Effector CD4-positive, alpha-beta T cell (primary cell): ENCODE results near the gene SLC12A8.
A peak's percentile ranks its signal among the peaks of the same experiment; 100 is the strongest.

Source experiments
- DNase-seq: peaks from one replicate; pipeline ENCODE4 v3.0.0-alpha.2; 2020

SLC12A8 gene

GRCh38 chr3:125051715-125052581, 160.6 kb downstream of the SLC12A8 start:
- peak; percentile 77 for DNase-seq

- DNase-seq: no peak
Observed at GRCh38 chr3:125051205-125051604, 161.3 kb downstream of the SLC12A8 start.

DNA sequence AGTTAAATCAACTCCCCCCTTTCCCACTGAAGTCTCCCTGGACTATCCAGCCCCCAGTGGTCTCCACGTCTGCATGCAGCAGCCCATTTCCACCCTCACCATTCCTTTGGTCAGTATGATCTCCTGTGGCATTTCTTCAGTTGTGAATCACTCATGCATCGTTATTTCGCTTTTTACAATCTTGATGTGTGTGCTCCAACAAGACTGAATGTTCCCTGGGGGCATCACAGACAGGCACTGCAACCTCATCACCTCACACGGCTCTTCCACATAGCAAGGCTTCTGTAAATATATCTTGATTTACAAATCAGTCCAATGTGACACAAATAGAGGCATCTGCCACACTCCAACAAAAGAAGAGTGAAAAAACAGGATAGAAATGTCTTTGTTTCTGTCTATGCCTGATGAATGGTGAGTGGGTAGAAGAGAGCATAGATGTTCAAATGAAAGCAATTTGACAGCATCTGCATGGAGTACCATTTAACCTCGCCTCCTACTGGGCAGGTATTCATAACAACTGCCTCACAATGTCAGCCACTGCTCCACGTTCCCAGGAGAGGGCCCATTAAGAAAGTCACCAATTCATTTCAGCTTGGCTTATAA, 162.0 kb downstream of the SLC12A8 start:
- no peak for DNase-seq

- DNase-seq: no peak
Observed at GRCh38 chr3:125048282-125048681, 164.3 kb downstream of the SLC12A8 start.

DNA sequence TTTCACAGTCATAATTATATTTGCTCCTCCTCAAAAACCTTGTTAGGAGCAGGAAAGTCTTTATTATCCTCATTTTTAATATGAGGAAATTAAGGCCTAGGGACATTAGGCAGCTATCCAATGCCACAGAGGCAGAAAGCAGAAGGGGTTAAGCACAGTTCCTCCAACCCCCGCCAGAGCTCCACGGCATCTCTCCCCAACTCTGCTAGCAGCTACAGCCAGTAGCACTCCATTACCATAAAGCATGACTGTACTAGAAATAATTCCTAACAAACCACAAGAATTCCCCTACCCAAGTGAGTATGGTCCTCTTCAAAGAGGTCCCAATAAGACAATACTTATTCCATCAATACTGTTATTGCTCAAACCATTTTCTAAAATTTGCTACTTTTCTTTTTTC, 166.6 kb downstream of the SLC12A8 start:
- DNase-seq: no peak

GRCh38 chr3:125045194-125045593, 167.4 kb downstream of the SLC12A8 start:
- no peak for DNase-seq

DNA sequence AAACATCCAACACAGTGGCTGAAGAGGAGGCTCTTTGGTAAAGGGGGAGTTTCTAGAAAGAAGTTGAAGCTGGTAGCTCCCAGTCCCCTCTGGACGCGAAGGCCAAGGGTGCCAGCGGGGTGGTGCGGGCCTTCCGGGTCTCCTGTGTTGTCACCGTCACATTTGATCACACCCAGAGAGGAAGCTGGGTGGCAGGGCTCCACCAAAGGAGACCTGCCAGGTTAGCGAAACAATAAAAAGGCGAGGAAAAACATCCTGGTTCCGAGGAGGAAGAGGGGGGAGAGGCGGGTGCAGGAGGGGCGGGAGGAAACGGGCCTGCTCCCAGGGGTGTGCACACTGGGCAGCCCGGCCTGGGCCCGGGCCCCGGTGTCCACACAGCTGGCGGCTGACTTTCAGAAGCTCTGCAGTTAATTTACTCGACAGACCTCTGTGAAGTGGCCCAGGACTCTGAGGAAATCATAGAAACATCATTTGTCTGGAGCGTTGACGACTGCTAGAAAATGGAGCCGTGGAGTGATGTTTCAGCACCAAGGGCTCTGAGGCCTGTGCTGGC, 168.9 kb downstream of the SLC12A8 start:
- DNase-seq: no peak

GRCh38 chr3:125042725-125043406, 169.7 kb downstream of the SLC12A8 start:
- DNase-seq: no peak

- DNase-seq: no peak
Observed at GRCh38 chr3:125039131-125040100, 173.1 kb downstream of the SLC12A8 start.

DNA sequence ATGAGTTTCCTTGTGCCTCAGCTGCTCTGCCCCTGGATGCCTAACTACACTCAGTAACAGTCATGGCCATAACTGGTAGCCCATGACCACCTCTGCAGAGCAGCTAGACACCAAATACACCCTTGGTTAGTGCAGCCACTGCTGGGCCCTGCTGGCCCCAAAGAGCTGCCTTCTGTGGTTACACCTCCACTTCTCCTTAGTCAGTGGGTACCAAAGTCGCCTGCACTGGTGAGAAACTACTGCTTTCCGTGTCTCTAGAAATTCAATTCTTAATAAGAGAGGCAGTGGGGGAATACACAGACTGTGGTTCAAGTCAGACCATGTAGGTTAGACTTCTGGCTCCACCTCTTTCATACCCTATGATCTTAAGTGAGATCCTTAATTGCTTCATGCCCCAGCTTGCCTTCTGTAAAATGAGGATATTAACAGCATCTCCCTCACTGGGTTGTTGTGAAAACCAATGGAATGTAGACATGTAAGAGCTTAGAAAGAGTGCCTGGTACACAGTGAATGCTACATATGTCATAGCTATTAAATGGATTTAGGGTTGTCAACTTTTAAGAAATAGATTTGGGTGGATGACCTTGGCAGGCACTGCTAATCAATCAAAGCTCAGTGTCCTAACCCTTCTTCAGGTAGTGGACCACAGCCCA, 174.9 kb downstream of the SLC12A8 start:
- DNase-seq: no peak

DNA sequence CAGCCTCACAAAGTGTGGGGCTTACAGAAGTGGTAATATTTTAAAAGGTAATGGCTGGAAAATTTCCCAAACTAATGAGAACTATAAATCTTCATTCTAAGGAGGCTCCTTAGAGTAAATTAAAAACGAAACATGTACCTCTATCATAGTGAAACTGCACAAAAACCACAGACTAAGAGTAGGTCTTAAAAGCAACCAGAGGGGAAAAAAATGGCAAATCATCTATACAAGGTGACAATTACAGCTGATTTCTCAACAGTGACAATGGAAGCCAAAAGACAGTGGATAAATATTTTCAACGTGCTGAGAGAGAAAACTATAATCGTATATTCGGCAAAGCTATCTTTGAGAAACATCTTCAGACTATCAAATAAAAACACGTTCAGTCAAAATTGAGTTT, 177.3 kb downstream of the SLC12A8 start:
- DNase-seq: no peak

DNA sequence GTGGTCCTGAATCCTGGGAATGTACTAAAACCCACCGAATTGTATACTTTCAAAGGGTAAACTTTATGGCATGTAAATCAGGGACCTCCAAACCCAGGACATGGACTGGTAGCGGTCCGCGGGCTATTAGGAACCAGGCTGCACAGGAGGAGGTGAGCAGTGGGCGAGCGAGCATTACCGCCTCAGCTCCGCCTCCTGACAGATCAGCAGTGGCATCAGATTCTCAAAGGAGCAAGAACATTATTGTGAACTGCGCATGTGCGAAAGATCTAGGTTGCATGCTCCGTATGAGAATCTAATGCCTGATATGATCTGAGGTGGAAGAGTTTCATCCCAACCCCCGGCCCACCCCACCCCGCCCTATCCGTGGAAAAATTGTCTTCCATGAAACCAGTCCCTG, 178.9 kb downstream of the SLC12A8 start:
- no peak for DNase-seq

DNA sequence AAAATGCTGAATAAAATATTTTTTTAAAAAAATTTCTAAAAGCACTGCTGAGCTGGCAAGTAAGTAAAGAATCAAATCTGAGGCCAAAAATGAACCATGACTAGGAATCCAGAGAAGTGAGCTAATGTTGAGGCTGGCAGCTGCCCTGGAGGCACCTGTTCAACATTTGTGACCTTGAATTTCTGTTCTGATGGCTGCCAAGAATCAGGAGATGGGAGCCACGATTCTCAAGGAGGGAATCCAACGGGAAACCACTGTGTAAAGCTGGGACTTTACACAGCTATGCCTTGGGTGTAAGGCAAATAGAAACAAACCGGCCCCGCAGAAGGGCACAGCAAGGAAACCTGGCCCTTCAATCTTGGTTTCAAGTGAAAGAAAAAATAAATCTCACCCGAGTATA, 179.4 kb downstream of the SLC12A8 start:
- no peak for DNase-seq

GRCh38 chr3:125032683-125033082, 179.9 kb downstream of the SLC12A8 start:
- no peak for DNase-seq
